KOPT-K1 (cell line): ENCODE data around the gene SSH2.

Source experiments
- H3K27ac ChIP-seq: fragments of 200-600 bp; sonication (generic); 2 replicates; pipeline ENCODE4 v1.5.1; 2016; ENCODE audit warnings: antibody characterized with exemption, mild to moderate bottlenecking, low read depth, low read length; ENCODE audit not compliant: poor library complexity, severe bottlenecking
- H3K36me3 ChIP-seq: fragments of 200-600 bp; sonication (generic); 2 replicates; pipeline ENCODE4 v1.5.1; 2017; ENCODE audit warnings: antibody characterized with exemption, mild to moderate bottlenecking, low read length, moderate library complexity; ENCODE audit not compliant: insufficient read depth
- H3K9me3 ChIP-seq: fragments of 200-600 bp; sonication (generic); 2 replicates; pipeline ENCODE4 v1.5.1; 2017; ENCODE audit warnings: antibody characterized with exemption, low read length, mild to moderate bottlenecking; ENCODE audit not compliant: insufficient read depth, poor library complexity, severe bottlenecking

SSH2 gene

DNA sequence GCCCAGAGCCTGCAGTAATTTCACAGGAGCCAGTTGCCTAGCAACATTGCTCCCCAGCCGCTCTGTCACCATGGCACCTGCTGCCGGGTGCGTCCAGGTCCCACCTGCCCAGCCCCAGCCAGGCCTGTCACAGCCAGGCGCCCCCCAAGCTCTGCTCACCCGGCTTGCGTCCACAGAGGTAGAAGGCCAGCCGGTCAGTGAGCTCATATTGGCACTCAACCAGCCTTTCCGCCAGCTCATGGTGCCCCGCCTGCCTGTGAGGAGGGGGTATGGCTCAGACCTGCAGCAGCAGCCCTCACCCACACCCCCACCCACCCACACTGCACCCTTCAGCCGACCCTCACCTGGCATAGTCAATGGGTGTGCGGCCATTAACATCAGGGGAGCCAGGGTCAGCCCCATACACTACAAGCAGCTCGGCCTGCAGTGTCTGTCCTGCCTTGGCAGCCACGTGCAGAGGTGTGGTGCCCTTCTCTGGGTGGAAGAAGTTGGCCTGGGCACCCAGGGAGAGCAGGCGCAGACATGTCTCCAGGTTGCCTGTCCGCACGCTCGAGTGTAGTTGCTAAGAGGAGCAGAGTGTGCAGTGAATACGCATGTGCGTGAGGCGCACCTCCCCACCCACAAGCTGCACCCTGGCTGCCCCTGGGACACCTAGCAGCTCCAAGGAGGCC, 348.3 kb downstream of the SSH2 start:
- Histone ChIP-seq H3K9me3 (no peaks in the 10 kb centered on the region), H3K27ac (no peak overlapping the region), H3K36me3 (peaks cover 72% of the 10 kb centered on the region)

- Histone ChIP-seq H3K36me3 (peaks cover 88% of the 10 kb centered on the region), H3K27ac (no peak overlapping the region)
These were observed 349.9 kb downstream of the SSH2 start for GRCh38 chr17:29579866-29580771.

DNA sequence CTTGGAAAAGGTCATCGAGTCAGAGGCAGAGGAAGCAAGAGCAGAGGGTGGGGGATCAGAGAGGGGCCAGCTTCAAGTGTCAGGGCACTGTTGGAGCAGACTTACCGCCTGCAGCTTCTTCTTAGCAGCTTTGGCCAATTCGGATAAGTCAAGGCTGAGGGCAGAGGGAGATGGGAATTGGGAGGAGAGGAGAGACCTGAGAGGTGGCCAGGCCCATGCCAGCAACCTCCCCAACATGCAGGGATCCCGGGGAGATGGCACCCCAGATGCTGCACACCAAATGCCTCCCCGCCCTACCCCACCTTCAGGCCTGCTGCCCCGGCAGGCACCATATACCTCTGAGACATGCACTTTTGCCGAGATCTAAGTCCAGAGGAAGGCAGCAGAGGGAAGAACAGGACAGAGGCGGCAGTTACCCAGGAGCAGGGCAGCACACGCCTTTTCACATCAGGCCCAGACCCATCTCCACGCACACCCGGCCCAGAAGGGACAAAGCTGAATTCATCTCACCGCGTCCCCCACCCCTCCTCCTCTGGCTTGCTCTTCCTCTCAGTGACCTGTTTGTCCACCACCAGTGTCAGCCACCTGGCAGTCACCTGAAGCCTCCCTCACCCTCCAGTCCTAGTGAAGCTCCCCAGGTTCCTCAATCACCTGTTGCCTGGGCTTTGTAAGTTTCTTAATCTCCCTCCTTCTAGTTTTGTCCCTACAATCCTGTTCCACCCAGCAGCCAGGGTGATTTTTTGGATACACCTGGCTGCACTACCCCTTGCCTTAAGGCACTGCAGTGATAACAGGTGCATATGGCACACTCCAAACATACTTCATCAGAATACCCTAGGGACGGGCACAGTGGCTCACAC, 351.2 kb downstream of the SSH2 start:
- Histone ChIP-seq H3K9me3 (no peaks in the 10 kb centered on the region), H3K36me3 (peaks cover 99% of the 10 kb centered on the region), H3K27ac (no peak overlapping the region)

More at GRCh38 chr17:29579866-29580771, 349.9 kb downstream of the SSH2 start:
- H3K9me3 ChIP-seq, result no peaks in the 10 kb centered on the region

- H3K9me3 ChIP-seq, result no peaks in the 10 kb centered on the region
- no peak overlapping the region for H3K27ac ChIP-seq
- peaks cover 97% of the 10 kb centered on the region for H3K36me3 ChIP-seq
These were observed 352.4 kb downstream of the SSH2 start for GRCh38 chr17:29577385-29578211.

DNA sequence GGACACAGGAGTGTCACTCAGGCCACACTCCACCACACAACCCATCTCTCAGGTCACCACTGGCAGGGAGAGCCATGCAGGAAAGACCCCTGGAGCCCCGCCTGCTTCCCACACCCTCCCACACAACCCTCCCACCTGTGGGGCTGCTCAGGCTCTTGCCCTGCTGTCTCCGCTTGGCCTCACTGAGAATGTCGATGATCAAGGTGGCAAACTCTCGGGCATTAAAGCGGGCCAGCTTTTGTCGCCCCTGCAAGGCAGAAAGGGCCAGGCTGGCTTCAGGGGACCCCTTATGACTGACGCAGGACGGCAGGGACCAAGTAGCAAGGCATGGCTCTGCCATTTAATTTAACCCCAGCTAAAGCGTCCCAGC, 353.0 kb downstream of the SSH2 start:
- no peaks in the 10 kb centered on the region for H3K9me3 ChIP-seq
- no peak overlapping the region for H3K27ac ChIP-seq
- H3K36me3 ChIP-seq, result peaks cover 91% of the 10 kb centered on the region

DNA sequence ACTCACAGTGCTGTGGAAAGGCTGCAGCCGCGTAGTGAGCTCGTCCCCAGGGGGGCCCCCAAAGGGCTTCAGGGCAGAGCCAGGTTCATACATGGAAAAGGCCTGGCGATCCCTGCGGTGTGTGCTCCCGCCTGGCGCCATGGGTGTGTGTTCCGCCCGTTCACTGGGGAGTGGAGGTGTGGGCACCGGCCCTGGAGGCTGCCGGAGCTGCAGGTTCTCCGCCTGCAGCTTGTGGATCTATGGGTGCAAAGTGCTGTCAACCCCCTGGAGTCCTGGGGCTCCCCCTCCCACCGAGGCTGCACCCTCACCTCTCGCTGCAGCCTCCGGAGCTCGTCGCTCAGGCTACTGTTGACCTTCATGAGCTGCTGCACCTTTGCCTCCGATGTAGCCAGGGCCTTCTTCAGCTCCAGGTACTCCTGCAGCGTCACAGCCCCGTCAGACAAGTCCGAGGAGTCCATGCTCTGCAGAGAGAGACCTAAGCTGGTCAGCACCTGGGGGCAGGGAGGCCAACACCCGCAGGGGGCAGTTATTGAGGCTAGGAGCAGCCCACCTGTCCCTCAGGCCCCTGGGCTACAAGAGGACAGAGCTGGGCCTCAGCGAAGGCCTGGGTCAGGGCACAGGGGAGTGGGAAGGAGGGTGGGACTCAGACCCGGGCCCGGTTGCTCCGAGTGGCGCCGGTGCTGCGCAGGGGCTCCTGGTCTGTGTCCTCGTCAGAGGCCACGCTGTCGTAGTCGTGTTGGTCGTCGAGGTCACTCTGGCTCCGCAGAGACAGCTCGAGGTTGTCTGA, 353.6 kb downstream of the SSH2 start:
- H3K9me3 ChIP-seq, result no peaks in the 10 kb centered on the region
- peaks cover 91% of the 10 kb centered on the region for H3K36me3 ChIP-seq
- H3K27ac ChIP-seq, result no peak overlapping the region
